ENCODE results near the gene TESPA1.

TESPA1 gene

DNA sequence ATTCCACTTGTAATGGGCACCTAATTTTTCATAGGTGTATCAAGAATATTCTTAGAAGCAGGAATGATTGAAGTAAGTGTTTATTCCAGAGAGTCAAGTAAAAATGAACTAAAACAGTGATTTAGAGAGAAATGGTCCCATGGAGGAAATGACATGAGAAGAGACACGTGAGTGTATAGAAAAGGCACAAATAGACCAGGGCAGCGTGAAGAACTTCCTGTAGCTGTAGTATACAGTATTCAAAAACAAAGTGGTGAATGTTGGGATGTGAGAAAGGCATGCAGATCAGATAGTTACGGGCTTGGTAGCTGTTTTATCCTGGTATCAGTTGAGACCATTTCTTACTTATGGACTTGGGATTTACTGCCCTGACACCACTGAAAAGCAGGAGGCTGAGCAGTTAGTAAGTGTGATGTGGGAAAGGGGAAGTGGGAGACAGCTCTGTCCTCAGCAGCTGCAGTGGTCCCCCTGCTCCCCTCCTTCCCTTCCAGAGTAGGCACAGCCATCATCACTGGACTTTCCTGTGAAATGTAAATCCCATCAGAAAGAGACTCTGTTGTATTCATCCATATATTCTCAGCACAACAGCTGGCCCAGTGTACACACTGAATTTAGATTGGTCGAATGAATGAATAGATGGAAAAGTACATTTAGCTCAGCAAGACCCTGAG is 16.8 kb upstream of the TESPA1 start:
- DNase-seq (ENCODE audit: insufficient read length, low spot score) (no peak), FAIRE-seq (peak; percentile 82)
- no peak for TF ChIP-seq POLR2AphosphoS5 (IDR thresholded peaks at IDR 0.05; ENCODE audit: low read depth, low read length)
- TF ChIP-seq SPI1 (IDR thresholded peaks at IDR 0.05; ENCODE audit: low read depth, low read length): peak; percentile 91

DNA sequence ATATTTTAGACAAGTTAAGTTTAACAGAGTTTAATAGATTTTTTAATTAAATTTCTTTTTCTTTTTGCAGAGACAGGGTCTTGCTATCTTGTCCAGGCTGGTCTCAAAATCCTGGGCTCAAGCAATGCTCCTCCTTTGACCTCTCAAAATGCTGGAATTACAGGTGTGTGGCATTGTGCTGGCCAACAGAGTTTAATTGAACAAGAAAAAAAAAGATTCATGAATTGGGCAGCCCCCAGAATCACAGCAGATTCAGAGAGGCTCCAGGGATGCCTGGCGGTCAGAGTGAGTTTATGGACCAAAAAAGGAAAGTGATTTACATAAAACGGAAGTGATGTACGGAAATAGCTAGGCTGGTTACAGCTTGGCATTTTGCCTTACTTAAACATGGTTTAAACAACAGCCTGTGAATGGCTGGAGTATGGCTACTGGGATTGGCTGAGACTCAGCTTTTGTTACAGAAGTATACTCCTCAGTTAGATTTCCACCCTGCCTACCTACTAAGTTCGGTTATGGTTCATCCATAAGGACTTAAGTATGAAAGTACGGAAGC is 14.5 kb upstream of the TESPA1 start:
- FAIRE-seq: no peak
- no peak for DNase-seq (ENCODE audit: insufficient read length, low spot score)
- TF ChIP-seq POU2F2 (IDR thresholded peaks at IDR 0.05; ENCODE audit: low read depth, low read length) (no peak), POLR2A (IDR thresholded peaks at IDR 0.05; ENCODE audit: low read depth, low read length) (no peak), POLR2AphosphoS5 (IDR thresholded peaks at IDR 0.05; ENCODE audit: low read depth, low read length) (no peak), PAX5 (IDR thresholded peaks at IDR 0.05; ENCODE audit: insufficient read depth, low read length, severe bottlenecking) (no peak), SPI1 (IDR thresholded peaks at IDR 0.05; ENCODE audit: low read depth, low read length) (no peak)

DNA sequence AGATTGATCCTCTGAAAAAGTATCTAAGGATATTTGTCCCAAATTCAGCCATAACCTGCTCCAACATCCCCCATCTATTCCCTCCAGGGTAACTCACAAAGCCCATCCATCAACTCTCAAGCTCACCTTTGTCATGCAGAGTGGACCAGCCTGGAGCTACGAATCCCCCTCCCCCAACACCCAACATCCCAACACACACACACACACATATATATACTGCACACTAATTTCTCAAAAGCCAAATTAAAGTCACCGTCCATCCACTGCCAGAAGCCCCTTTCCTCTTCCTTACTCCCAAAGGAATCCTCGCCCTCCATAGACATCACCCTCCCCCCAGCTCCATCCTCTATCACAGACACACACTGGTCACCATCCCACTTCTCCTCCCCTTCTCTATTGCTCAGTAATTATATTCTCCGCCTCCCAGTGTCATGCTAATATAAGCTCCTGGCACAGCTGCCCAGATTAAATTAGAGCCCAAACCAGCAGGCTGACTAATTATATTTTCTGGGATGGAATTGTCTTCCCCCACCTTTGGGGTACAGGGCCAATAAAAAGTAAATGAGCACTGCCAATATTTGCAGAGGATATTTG is 13.5 kb upstream of the TESPA1 start:
- FAIRE-seq (no peak), DNase-seq (ENCODE audit: insufficient read length, low spot score) (no peak)
- TF ChIP-seq SPI1 (IDR thresholded peaks at IDR 0.05; ENCODE audit: low read depth, low read length): no peak

DNA sequence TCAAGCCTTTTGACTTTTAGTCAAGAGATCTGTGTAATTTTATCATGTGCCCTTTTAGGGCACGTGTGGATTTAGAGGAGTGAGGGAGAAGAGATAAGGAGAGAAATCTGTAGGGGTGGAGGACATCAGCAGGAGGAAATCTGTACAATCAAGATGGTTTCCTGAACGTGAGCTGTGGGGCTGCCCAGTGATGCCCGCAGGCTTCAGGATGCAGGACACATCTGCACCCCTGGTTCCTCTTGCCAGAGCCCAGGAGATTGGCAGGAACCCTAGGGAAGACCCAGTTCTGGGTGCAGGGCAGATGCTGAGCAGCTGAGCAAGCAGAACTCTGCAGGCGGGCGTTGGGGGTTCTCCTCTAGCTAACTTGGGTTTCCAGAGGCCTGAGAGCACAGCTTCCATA is 11.6 kb upstream of the TESPA1 start:
- DNase-seq (ENCODE audit: insufficient read length, low spot score) (no peak), FAIRE-seq (no peak)
- TF ChIP-seq SPI1 (IDR thresholded peaks at IDR 0.05; ENCODE audit: low read depth, low read length): no peak
- TF ChIP-seq TAF1 (IDR thresholded peaks at IDR 0.05; ENCODE audit: low read depth, low read length): no peak
- TF ChIP-seq POLR2A (IDR thresholded peaks at IDR 0.05; ENCODE audit: low read depth, low read length): no peak
- TF ChIP-seq POU2F2 (IDR thresholded peaks at IDR 0.05; ENCODE audit: low read depth, low read length): no peak
- no peak for TF ChIP-seq POLR2AphosphoS5 (IDR thresholded peaks at IDR 0.05; ENCODE audit: low read depth, low read length)
- TF ChIP-seq PAX5 (IDR thresholded peaks at IDR 0.05; ENCODE audit: insufficient read depth, low read length, severe bottlenecking): no peak

DNA sequence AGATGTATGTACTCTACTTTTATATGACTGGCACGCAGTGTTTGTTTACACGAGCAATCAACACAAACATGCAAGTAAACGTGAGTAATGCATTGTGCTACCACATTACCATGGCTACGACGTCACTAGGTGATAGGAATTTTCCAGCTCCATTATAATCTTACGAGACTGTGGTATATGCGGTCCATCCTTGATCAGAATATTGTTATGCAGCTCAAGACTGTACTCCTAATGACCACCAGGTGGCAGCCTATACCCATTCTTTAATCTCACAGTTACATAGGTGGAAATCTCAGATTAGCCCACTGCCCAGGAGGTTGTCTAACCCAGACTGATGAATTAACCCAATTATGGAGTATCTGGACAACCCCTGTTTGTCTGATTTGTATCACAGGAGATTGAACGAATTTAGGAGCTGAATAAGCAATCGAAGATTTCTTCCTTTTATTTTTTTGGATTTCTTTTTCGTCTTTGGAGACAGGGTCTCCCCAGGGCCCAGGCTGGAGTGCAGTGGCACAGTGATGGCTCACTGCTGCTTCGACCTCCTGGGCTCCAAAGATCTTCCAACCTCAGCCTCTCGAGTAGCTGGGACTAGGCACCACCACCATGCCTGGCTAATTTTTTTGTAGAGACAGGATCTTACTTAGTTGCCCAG is 8.7 kb upstream of the TESPA1 start:
- TF ChIP-seq TAF1 (IDR thresholded peaks at IDR 0.05; ENCODE audit: low read depth, low read length) (no peak), POLR2AphosphoS5 (IDR thresholded peaks at IDR 0.05; ENCODE audit: low read depth, low read length) (no peak)
- FAIRE-seq (peak; percentile 96), DNase-seq (ENCODE audit: insufficient read length, low spot score) (no peak)

DNA sequence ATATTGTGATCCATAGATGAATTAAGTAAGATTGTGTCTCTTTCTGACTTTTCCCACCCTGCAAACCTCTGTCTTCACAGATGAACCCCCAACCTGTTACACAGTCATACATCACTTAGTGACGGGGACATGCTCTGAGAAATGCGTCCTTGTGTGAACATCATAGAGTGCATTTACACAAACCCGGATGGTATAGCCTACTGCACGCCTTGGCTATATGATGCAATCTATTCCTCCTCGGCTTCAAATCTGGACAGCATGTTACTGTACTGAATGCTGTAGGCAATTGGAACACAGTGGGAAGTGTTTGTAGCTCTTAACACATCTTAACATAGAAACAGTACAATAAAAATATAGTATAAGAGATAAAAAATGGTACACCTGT is 7.4 kb upstream of the TESPA1 start:
- FAIRE-seq (peak; percentile 97), DNase-seq (ENCODE audit: insufficient read length, low spot score) (no peak)
- no peak for TF ChIP-seq POLR2A (IDR thresholded peaks at IDR 0.05; ENCODE audit: low read depth, low read length)
- TF ChIP-seq POLR2AphosphoS5 (IDR thresholded peaks at IDR 0.05; ENCODE audit: low read depth, low read length): no peak
- TF ChIP-seq SPI1 (IDR thresholded peaks at IDR 0.05; ENCODE audit: low read depth, low read length): no peak
- TF ChIP-seq PAX5 (IDR thresholded peaks at IDR 0.05; ENCODE audit: insufficient read depth, low read length, severe bottlenecking): no peak
- TF ChIP-seq TAF1 (IDR thresholded peaks at IDR 0.05; ENCODE audit: low read depth, low read length): no peak
- TF ChIP-seq POU2F2 (IDR thresholded peaks at IDR 0.05; ENCODE audit: low read depth, low read length): no peak

DNA sequence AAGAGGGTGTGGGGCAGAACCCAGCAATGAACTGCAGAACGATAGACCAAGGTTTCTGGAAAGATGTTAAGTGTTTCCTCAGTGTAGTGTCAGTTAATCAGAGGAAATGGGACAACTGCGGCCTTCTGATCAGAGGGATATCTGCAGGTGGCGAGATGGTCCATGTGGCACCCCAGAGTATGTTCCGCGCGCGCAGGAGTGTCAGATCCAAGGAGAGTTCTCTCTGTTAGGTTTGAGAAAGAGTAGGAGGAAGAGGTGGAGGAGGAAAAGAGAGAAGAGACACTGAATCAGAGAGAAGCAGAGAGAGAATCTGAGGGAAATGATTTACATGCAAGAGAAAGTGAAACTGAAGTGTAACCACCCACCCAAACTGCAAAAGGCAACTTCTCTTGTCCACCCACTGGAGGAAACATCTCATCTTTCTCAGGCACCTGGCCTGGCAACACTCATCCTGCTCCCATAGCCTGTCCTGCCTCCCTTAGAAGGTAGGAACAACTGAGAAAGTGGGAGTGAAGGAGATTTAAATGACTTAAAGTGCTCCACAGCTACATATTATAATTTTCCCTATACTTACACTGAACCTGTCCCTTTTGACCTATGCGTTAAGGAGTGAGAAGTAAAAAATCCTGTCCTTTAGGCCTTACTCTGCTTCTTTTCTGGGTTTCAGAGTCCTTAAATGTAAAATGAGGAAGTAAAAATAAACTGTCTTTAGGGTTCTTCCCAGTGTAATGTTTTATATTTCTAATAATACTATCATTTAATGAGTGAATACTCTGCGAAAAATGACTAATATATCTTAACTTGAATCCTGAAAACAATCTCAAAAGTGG is 6.8 kb upstream of the TESPA1 start:
- DNase-seq (ENCODE audit: insufficient read length, low spot score) (no peak), FAIRE-seq (no peak)
- TF ChIP-seq POLR2A (IDR thresholded peaks at IDR 0.05; ENCODE audit: low read depth, low read length) (peak; percentile 25; the same call in 1 of the 2 replicates), PAX5 (IDR thresholded peaks at IDR 0.05; ENCODE audit: insufficient read depth, low read length, severe bottlenecking) (no peak), SPI1 (IDR thresholded peaks at IDR 0.05; ENCODE audit: low read depth, low read length) (0 out of 2 replicates have a peak, but pooled peaks have one; percentile 22), POU2F2 (IDR thresholded peaks at IDR 0.05; ENCODE audit: low read depth, low read length) (0 out of 2 replicates have a peak, but pooled peaks have one; percentile 15), TAF1 (IDR thresholded peaks at IDR 0.05; ENCODE audit: low read depth, low read length) (peak; percentile 35; the same call in 1 of the 2 replicates)

DNA sequence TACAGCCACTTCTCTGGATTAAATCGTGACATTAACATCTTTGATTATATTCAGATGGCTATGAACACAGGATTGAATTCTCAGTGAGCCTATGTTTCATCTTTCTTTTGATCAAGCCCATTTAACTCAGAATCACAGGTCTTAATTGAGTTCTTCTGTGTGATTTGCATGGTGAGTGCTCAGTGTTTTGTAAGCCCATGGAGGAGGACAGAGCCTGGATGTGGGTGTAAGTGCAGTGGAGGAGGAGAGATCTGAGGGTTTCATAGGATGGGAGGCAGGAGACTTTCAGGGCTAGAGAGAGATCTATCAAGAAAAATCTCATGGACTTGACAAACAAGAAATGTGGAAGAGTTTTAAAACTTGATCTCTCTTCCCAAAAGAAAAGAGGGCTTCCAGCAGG is 5.3 kb upstream of the TESPA1 start:
- TF ChIP-seq POLR2AphosphoS5 (IDR thresholded peaks at IDR 0.05; ENCODE audit: low read depth, low read length) (no peak), POU2F2 (IDR thresholded peaks at IDR 0.05; ENCODE audit: low read depth, low read length) (no peak), SPI1 (IDR thresholded peaks at IDR 0.05; ENCODE audit: low read depth, low read length) (no peak), PAX5 (IDR thresholded peaks at IDR 0.05; ENCODE audit: insufficient read depth, low read length, severe bottlenecking) (no peak), POLR2A (IDR thresholded peaks at IDR 0.05; ENCODE audit: low read depth, low read length) (no peak), TAF1 (IDR thresholded peaks at IDR 0.05; ENCODE audit: low read depth, low read length) (no peak)
- no peak for DNase-seq (ENCODE audit: insufficient read length, low spot score)
- peak; percentile 70 for FAIRE-seq

DNA sequence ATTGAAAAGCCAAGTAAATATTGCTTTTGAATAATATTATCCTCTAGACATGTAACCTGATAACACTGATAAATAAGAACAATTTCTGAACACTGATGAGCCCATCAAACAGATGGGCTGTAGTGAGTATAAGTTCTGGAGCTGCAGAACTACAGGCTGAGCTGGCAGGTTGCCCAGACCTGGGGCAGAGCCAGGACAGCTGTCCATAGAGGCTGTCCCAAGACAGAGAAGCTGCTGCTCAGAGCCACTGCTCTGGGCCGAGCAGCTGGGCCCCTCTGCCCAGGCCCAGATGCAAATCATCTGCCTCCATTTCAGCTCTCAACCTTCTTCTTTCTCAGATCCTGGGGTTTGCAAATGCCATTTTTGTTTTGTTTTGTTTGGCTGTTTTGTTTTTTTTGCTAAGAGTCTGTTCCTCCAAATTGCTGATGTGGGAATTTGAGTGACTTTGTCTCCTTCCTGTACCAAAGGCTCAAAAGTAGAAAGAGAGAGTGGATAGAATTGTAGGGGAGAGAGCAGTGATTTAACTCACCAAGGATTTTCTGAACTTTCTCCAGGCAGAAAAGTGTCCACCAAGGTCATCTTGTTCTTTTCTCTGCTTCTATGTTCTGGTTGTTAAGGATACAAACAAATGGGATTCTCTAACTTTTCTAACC is 4.0 kb upstream of the TESPA1 start:
- TF ChIP-seq POLR2AphosphoS5 (IDR thresholded peaks at IDR 0.05; ENCODE audit: low read depth, low read length) (no peak), POU2F2 (IDR thresholded peaks at IDR 0.05; ENCODE audit: low read depth, low read length) (0 out of 2 replicates have a peak, but pooled peaks have one; percentile 43), PAX5 (IDR thresholded peaks at IDR 0.05; ENCODE audit: insufficient read depth, low read length, severe bottlenecking) (no peak), TAF1 (IDR thresholded peaks at IDR 0.05; ENCODE audit: low read depth, low read length) (no peak)
- FAIRE-seq: peak; percentile 64
- DNase-seq (ENCODE audit: insufficient read length, low spot score): no peak

All from GM12891 (cell line).